Liver (tissue), 9 donors: ENCODE results near the gene PACSIN2. TPM values are rescaled to one million over a fixed set of nuclear protein-coding genes. Genes with fewer than 3 reads are reported as not detected.

Experiments
- DNase-seq: peaks from one replicate; pipeline ENCODE4 v3.0.0-alpha.2; 2017; ENCODE audit warnings: low spot score
- H3K27ac ChIP-seq, 2 donors: one replicate each; pipeline ENCODE4 v1.7.0; 2013; ENCODE audit warnings: inconsistent platforms in 2 of 2, low read length in 2 of 2, control low read depth in 1 of 2, low read depth in 1 of 2, mild to moderate bottlenecking in 1 of 2
- H3K27me3 ChIP-seq, 4 donors: one replicate each; pipeline versions ENCODE4 v1.6.1 to v1.7.0; 2013; ENCODE audit warnings: low read length in 3 of 4, inconsistent platforms in 1 of 4, mild to moderate bottlenecking in 1 of 4, moderate library complexity in 1 of 4; ENCODE audit not compliant: control insufficient read depth in 4 of 4, insufficient read depth in 4 of 4
- H3K36me3 ChIP-seq, 4 donors: one replicate each; pipeline versions ENCODE4 v1.6.1 to v1.7.0; 2013; ENCODE audit warnings: low read length in 3 of 4, mild to moderate bottlenecking in 3 of 4, low read depth in 1 of 4, moderate library complexity in 1 of 4; ENCODE audit not compliant: control insufficient read depth in 4 of 4, insufficient read depth in 3 of 4
- H3K4me1 ChIP-seq, 4 donors: one replicate each; pipeline versions ENCODE4 v1.6.1 to v1.7.0; 2013; ENCODE audit warnings: low read length in 3 of 4, mild to moderate bottlenecking in 3 of 4, moderate library complexity in 1 of 4; ENCODE audit not compliant: control insufficient read depth in 4 of 4, insufficient read depth in 4 of 4
- H3K4me3 ChIP-seq, 3 donors: one replicate each; pipeline versions ENCODE4 v1.6.1 to v1.7.0; 2013; ENCODE audit warnings: low read length in 3 of 3, control low read depth in 1 of 3, low read depth in 1 of 3, mild to moderate bottlenecking in 1 of 3
- H3K9ac ChIP-seq, 2 donors: one replicate each; pipeline ENCODE4 v1.7.0; 2013; ENCODE audit warnings: low read length in 2 of 2, mild to moderate bottlenecking in 2 of 2, moderate library complexity in 2 of 2, control low read depth in 1 of 2, low read depth in 1 of 2
- H3K9me3 ChIP-seq, 4 donors: one replicate each; pipeline versions ENCODE4 v1.6.1 to v1.7.0; 2013; ENCODE audit warnings: low read length in 3 of 4; ENCODE audit not compliant: control insufficient read depth in 4 of 4
- ATF3 ChIP-seq: IDR thresholded peaks from 2 replicates; pipeline ENCODE4 v1.6.1; 2016; ENCODE audit warnings: antibody characterized with exemption
- CTCF ChIP-seq: fragments of 150-350 bp; IDR thresholded peaks from 2 replicates; pipeline ENCODE4 v1.5.1; 2017; ENCODE audit warnings: improper control_type of control experiment, low read depth, low read length; ENCODE audit not compliant: missing input control
- EGR1 ChIP-seq, 2 donors: IDR thresholded peaks; 2 replicates each; pipeline ENCODE4 v1.6.1; 2016 to 2018; ENCODE audit warnings: antibody characterized with exemption in 2 of 2, low read depth in 2 of 2
- FOXA1 ChIP-seq: IDR thresholded peaks from 2 replicates; pipeline ENCODE4 v1.6.1; 2016; ENCODE audit warnings: antibody characterized with exemption
- FOXA2 ChIP-seq: IDR thresholded peaks from 2 replicates; pipeline ENCODE4 v1.6.1; 2016; ENCODE audit warnings: antibody characterized with exemption
- GABPA ChIP-seq, 2 donors: IDR thresholded peaks in 1 of 2; conservative IDR thresholded peaks in 1 of 2; 2 replicates each; pipeline ENCODE4 v1.6.1; 2016; ENCODE audit warnings: antibody characterized with exemption in 2 of 2, mild to moderate bottlenecking in 1 of 2, moderate library complexity in 1 of 2
- HNF4A ChIP-seq, 2 donors: conservative IDR thresholded peaks; 2 replicates each; pipeline ENCODE4 v1.6.1; 2016; ENCODE audit warnings: antibody characterized with exemption in 2 of 2, mild to moderate bottlenecking in 2 of 2
- HNF4G ChIP-seq: IDR thresholded peaks from 2 replicates; pipeline ENCODE4 v1.6.1; 2016; ENCODE audit warnings: antibody characterized with exemption
- JUND ChIP-seq, 2 donors: IDR thresholded peaks; 2 replicates each; pipeline ENCODE4 v1.6.1; 2016; ENCODE audit warnings: antibody characterized with exemption in 2 of 2
- MAX ChIP-seq: IDR thresholded peaks from 2 replicates; pipeline ENCODE4 v1.6.1; 2016; ENCODE audit warnings: antibody characterized with exemption
- NR2F2 ChIP-seq: IDR thresholded peaks from 2 replicates; pipeline ENCODE4 v1.6.1; 2016; ENCODE audit warnings: antibody characterized with exemption
- RAD21 ChIP-seq, 2 donors: IDR thresholded peaks; 2 replicates each; pipeline ENCODE4 v1.6.1; 2016; ENCODE audit warnings: antibody characterized with exemption in 2 of 2, mild to moderate bottlenecking in 2 of 2
- REST ChIP-seq: IDR thresholded peaks from 2 replicates; pipeline ENCODE4 v1.6.1; 2016; ENCODE audit warnings: antibody characterized with exemption, mild to moderate bottlenecking
- RXRA ChIP-seq, 2 donors: IDR thresholded peaks; 2 replicates each; pipeline ENCODE4 v1.6.1; 2017 to 2018; ENCODE audit warnings: antibody characterized with exemption in 2 of 2, mild to moderate bottlenecking in 1 of 2
- SP1 ChIP-seq: IDR thresholded peaks from 2 replicates; pipeline ENCODE4 v1.6.1; 2018; ENCODE audit warnings: antibody characterized with exemption, mild to moderate bottlenecking
- TAF1 ChIP-seq: conservative IDR thresholded peaks from 2 replicates; pipeline ENCODE4 v1.6.1; 2016; ENCODE audit warnings: antibody characterized with exemption, mild to moderate bottlenecking
- YY1 ChIP-seq: IDR thresholded peaks from 2 replicates; pipeline ENCODE4 v1.6.1; 2016; ENCODE audit warnings: antibody characterized with exemption, mild to moderate bottlenecking
- ZBTB33 ChIP-seq: IDR thresholded peaks from 2 replicates; pipeline ENCODE4 v1.6.1; 2016; ENCODE audit warnings: antibody characterized with exemption
- WGBS: extraction: QIAGEN DNeasy Blood & Tissue Kit; methylation state at CpG from one replicate; pipeline ENCODE4 v1.1.7; 2013; 5-methylcytosine and 5-hydroxymethylcytosine counted together
- polyA plus RNA-seq, 2 donors: library from polyadenylated mRNA; stranded (reverse) in 1 of 2; unstranded in 1 of 2; fragments of 200-250 nt in 1 of 2; fragments of >200 nt in 1 of 2; fragmentation: Nextera tagmentation in 1 of 2; extraction: Ambion mirVana in 1 of 2; gene quantifications; one replicate each; pipeline versions ENCODE4 v1.2.1 to v1.2.3, GENCODE V29; 2013 to 2015
- total RNA-seq, 2 donors: library from RNA; depleted of rRNA; stranded (reverse); fragments of >200 nt; gene quantifications; one replicate each; pipeline ENCODE4 v1.2.3, GENCODE V29; 2014
- donor health status: healthy.
- donor health status: healthy.
- donor health status: healthy.
- donor health status: healthy.
- donor health status: healthy.

Gene PACSIN2
- total and polyA plus RNA-seq, 4 donors, result 9.1 to 31.4 (median 17.0) TPM

GRCh38 chr22:43013355-43014315 lies 1.3 kb downstream of the PACSIN2 start:
- WGBS, result 33% methylated on average over 16 of the region's 16 CpGs
- H3K4me1 ChIP-seq, result peaks cover 3 to 33% (median 25%) of the 10 kb centered on the region in 4 donors
- TF ChIP-seq GABPA (IDR thresholded peaks at IDR 0.05 in 1 of 2, conservative IDR thresholded peaks at IDR 0.05 in 1 of 2) (no peak), RAD21 (IDR thresholded peaks at IDR 0.05) (peak in 1 of 2 donors; percentile 6)
- H3K9ac ChIP-seq, result no peak overlapping the region
- H3K27ac ChIP-seq, result peak overlapping the region in 1 of 2 donors; percentile 71
- no peaks in the 10 kb centered on the region for H3K36me3 ChIP-seq
- H3K9me3 ChIP-seq, result no peaks in the 10 kb centered on the region
- no peak for DNase-seq
- peak overlapping the region; percentile 90 to 95 (median 91) for H3K4me3 ChIP-seq
- H3K27me3 ChIP-seq, result no peaks in the 10 kb centered on the region

GRCh38 chr22:43012390-43012789 lies 2.6 kb downstream of the PACSIN2 start:
- H3K27me3 ChIP-seq, result no peaks in the 10 kb centered on the region
- no peak overlapping the region for H3K4me3 ChIP-seq
- TF ChIP-seq ZBTB33 (no peak), YY1 (no peak), RAD21 (IDR thresholded peaks at IDR 0.05) (no peak), SP1 (no peak), MAX (no peak), ATF3 (no peak), TAF1 (no peak), EGR1 (IDR thresholded peaks at IDR 0.05; ENCODE audit: low read depth in 2 of 2) (no peak), GABPA (IDR thresholded peaks at IDR 0.05 in 1 of 2, conservative IDR thresholded peaks at IDR 0.05 in 1 of 2) (no peak), CTCF (no peak), NR2F2 (no peak), REST (no peak), FOXA1 (no peak), HNF4A (conservative IDR thresholded peaks at IDR 0.05) (no peak), HNF4G (no peak), FOXA2 (no peak), JUND (IDR thresholded peaks at IDR 0.05) (no peak), RXRA (IDR thresholded peaks at IDR 0.05) (no peak)
- no peak overlapping the region for H3K9ac ChIP-seq
- no peak overlapping the region for H3K27ac ChIP-seq
- no peak for DNase-seq
- no peaks in the 10 kb centered on the region for H3K9me3 ChIP-seq
- 92% methylated on average over 6 of the region's 6 CpGs for WGBS
- H3K36me3 ChIP-seq, result no peaks in the 10 kb centered on the region
- peaks cover 0 to 25% (median 15%) of the 10 kb centered on the region in 4 donors for H3K4me1 ChIP-seq
